22Rv1 (cell line): ENCODE results near the gene SYNM.
A peak's percentile ranks its signal among the peaks of the same experiment; 100 is the strongest.

Experiments
- H3K27ac ChIP-seq: fragments of 450-650 bp; 2 replicates; pipeline ENCODE4 v1.5.1; 2017
- CTCF ChIP-seq: fragments of 450-650 bp; IDR thresholded peaks from 2 replicates; pipeline ENCODE4 v1.5.1; 2017; ENCODE audit warnings: mild to moderate bottlenecking
- ZFX ChIP-seq: fragments of 450-650 bp; IDR thresholded peaks from 2 replicates; pipeline ENCODE4 v1.6.1; 2017; ENCODE audit warnings: antibody characterized with exemption, borderline replicate concordance

Gene SYNM

GRCh38 chr15:99140590-99140989, 35.7 kb downstream of the SYNM start:
- TF ChIP-seq ZFX (no peak), CTCF (no peak)
- no peak overlapping the region for H3K27ac ChIP-seq

GRCh38 chr15:99141943-99142342, 37.1 kb downstream of the SYNM start:
- TF ChIP-seq CTCF (no peak), ZFX (no peak)
- no peak overlapping the region for H3K27ac ChIP-seq

GRCh38 chr15:99142562-99142961, 37.7 kb downstream of the SYNM start:
- H3K27ac ChIP-seq, result no peak overlapping the region
- TF ChIP-seq ZFX (no peak), CTCF (no peak)

GRCh38 chr15:99143242-99143641, 38.4 kb downstream of the SYNM start:
- TF ChIP-seq CTCF, result no peak
- no peak for TF ChIP-seq ZFX
- 0 out of 2 replicates have a peak overlapping the region, but pooled peaks have one; percentile 27 for H3K27ac ChIP-seq

GRCh38 chr15:99143655-99144610, 39.1 kb downstream of the SYNM start:
- TF ChIP-seq CTCF (no peak), ZFX (no peak)
- H3K27ac ChIP-seq, result 0 out of 2 replicates have a peak overlapping the region, but pooled peaks have one; percentile 27

- TF ChIP-seq ZFX (no peak), CTCF (no peak)
- no peak overlapping the region for H3K27ac ChIP-seq
Observed at GRCh38 chr15:99145005-99145404, 40.1 kb downstream of the SYNM start.

GRCh38 chr15:99145778-99146177, 40.9 kb downstream of the SYNM start:
- TF ChIP-seq ZFX, result no peak
- no peak for TF ChIP-seq CTCF
- no peak overlapping the region for H3K27ac ChIP-seq
